IPS-11a (cell line): Measurements from ENCODE around the gene CENPU.

Experiments
- H3K4me3 ChIP-seq: one replicate; pipeline ENCODE4 v1.5.1; 2013; ENCODE audit warnings: low read depth, low read length, control low read depth

CENPU gene

GRCh38 chr4:184713887-184714286 is 20.0 kb downstream of the CENPU start:
- no peak overlapping the region for H3K4me3 ChIP-seq

- H3K4me3 ChIP-seq: no peak overlapping the region
Observed at GRCh38 chr4:184712322-184712721, 21.6 kb downstream of the CENPU start.

GRCh38 chr4:184706453-184706852 is 27.4 kb downstream of the CENPU start:
- no peak overlapping the region for H3K4me3 ChIP-seq

GRCh38 chr4:184705692-184706091 is 28.2 kb downstream of the CENPU start:
- no peak overlapping the region for H3K4me3 ChIP-seq

- no peak overlapping the region for H3K4me3 ChIP-seq
Observed at GRCh38 chr4:184702114-184702513, 31.8 kb downstream of the CENPU start.

- H3K4me3 ChIP-seq: no peak overlapping the region
Observed at GRCh38 chr4:184699941-184700340, 34.0 kb downstream of the CENPU start.

GRCh38 chr4:184697956-184698355 is 35.9 kb downstream of the CENPU start:
- no peak overlapping the region for H3K4me3 ChIP-seq

GRCh38 chr4:184695178-184695896 is 38.6 kb downstream of the CENPU start:
- no peak overlapping the region for H3K4me3 ChIP-seq

- no peak overlapping the region for H3K4me3 ChIP-seq
Observed at GRCh38 chr4:184694412-184694956, 39.4 kb downstream of the CENPU start.

GRCh38 chr4:184693056-184693455 is 40.8 kb downstream of the CENPU start:
- no peak overlapping the region for H3K4me3 ChIP-seq

GRCh38 chr4:184689681-184690080 is 44.2 kb downstream of the CENPU start:
- H3K4me3 ChIP-seq: no peak overlapping the region

- H3K4me3 ChIP-seq: no peak overlapping the region
Observed at GRCh38 chr4:184688447-184688846, 45.4 kb downstream of the CENPU start.

GRCh38 chr4:184688005-184688404 is 45.9 kb downstream of the CENPU start:
- H3K4me3 ChIP-seq: no peak overlapping the region

- no peak overlapping the region for H3K4me3 ChIP-seq
Observed at GRCh38 chr4:184684491-184685189, 49.3 kb downstream of the CENPU start.

- no peak overlapping the region for H3K4me3 ChIP-seq
Observed at GRCh38 chr4:184681916-184682315, 52.0 kb downstream of the CENPU start.

- H3K4me3 ChIP-seq: no peak overlapping the region
Observed at GRCh38 chr4:184680698-184681097, 53.2 kb downstream of the CENPU start.

GRCh38 chr4:184675821-184676492 is 57.9 kb downstream of the CENPU start:
- H3K4me3 ChIP-seq: no peak overlapping the region

GRCh38 chr4:184675018-184675417 is 58.9 kb downstream of the CENPU start:
- H3K4me3 ChIP-seq: no peak overlapping the region

GRCh38 chr4:184674011-184674410 is 59.9 kb downstream of the CENPU start:
- H3K4me3 ChIP-seq: no peak overlapping the region

- no peak overlapping the region for H3K4me3 ChIP-seq
Observed at GRCh38 chr4:184672741-184673140, 61.2 kb downstream of the CENPU start.

- no peak overlapping the region for H3K4me3 ChIP-seq
Observed at GRCh38 chr4:184671101-184671500, 62.8 kb downstream of the CENPU start.

- H3K4me3 ChIP-seq: no peak overlapping the region
Observed at GRCh38 chr4:184669251-184669650, 64.6 kb downstream of the CENPU start.
